ENCODE data around the gene AOPEP. TPM values are rescaled to one million over a fixed set of nuclear protein-coding genes. Genes with fewer than 3 reads are reported as not detected.
A peak's percentile ranks its signal among the peaks of the same experiment; 100 is the strongest.

Gene AOPEP
- total and polyA plus RNA-seq, 2 of the 13 experiments (the other 11 are each of a cell fraction or from before 2014, with no cell fraction given), result 22.2 to 41.6 TPM

DNA sequence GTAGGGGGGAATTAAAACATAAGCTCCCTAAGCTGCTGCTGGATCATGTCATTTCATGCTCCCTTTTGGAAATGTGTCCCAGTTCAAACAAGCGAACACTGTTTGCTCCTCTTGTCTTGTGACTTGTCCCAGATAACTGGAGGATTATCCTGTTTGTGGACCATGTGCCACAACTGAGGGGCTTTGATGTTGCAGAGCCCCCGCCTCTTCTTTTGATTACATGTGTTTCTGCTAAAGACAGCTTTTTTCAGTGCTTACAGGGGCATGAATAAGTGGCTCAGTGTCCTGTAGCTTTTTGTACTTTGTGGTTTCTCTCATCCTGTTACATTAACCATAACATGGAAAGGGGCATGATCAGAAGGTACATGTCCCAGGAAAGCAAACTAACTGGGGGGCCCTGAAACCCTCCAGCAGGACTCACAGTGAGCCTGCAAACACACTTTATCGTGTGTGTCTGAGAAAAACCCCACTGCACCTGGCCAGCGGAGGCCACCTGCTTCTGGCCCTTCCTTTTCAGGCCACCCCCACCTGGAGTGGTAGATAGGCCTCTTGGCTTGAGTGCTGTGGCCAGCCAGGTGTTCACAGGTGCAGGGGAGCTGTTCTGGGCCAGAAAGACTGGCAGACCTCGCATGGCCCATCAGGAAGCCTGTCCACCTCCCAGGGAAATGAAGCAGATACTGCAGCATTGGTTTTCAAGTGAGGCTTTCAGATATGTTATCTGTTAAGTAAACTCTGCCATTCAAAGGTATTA is 305.4 kb downstream of the AOPEP start (continued):
- TF ChIP-seq, protein P1, sequence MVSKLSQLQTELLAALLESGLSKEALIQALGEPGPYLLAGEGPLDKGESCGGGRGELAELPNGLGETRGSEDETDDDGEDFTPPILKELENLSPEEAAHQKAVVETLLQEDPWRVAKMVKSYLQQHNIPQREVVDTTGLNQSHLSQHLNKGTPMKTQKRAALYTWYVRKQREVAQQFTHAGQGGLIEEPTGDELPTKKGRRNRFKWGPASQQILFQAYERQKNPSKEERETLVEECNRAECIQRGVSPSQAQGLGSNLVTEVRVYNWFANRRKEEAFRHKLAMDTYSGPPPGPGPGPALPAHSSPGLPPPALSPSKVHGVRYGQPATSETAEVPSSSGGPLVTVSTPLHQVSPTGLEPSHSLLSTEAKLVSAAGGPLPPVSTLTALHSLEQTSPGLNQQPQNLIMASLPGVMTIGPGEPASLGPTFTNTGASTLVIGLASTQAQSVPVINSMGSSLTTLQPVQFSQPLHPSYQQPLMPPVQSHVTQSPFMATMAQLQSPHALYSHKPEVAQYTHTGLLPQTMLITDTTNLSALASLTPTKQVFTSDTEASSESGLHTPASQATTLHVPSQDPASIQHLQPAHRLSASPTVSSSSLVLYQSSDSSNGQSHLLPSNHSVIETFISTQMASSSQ (IDR thresholded peaks at IDR 0.05; ENCODE audit: low read depth), result peak; percentile 50; the same call in 1 of the 2 replicates
- TF ChIP-seq, protein P1 (CRISPR knock-in tag; IDR thresholded peaks at IDR 0.05; ENCODE audit: borderline replicate concordance), result peak; percentile 54
- 0 out of 2 replicates have a peak, but pooled peaks have one; percentile 28 for TF ChIP-seq SP140L (CRISPR knock-in tag; IDR thresholded peaks at IDR 0.05; ENCODE audit: borderline replicate concordance)
- TF ChIP-seq NFE2 (CRISPR knock-in tag; IDR thresholded peaks at IDR 0.05), result no peak
- no peak for TF ChIP-seq HNRNPLL (IDR thresholded peaks at IDR 0.05; ENCODE audit: low read depth, low read length, poor library complexity, severe bottlenecking)
- TF ChIP-seq, protein P2, sequence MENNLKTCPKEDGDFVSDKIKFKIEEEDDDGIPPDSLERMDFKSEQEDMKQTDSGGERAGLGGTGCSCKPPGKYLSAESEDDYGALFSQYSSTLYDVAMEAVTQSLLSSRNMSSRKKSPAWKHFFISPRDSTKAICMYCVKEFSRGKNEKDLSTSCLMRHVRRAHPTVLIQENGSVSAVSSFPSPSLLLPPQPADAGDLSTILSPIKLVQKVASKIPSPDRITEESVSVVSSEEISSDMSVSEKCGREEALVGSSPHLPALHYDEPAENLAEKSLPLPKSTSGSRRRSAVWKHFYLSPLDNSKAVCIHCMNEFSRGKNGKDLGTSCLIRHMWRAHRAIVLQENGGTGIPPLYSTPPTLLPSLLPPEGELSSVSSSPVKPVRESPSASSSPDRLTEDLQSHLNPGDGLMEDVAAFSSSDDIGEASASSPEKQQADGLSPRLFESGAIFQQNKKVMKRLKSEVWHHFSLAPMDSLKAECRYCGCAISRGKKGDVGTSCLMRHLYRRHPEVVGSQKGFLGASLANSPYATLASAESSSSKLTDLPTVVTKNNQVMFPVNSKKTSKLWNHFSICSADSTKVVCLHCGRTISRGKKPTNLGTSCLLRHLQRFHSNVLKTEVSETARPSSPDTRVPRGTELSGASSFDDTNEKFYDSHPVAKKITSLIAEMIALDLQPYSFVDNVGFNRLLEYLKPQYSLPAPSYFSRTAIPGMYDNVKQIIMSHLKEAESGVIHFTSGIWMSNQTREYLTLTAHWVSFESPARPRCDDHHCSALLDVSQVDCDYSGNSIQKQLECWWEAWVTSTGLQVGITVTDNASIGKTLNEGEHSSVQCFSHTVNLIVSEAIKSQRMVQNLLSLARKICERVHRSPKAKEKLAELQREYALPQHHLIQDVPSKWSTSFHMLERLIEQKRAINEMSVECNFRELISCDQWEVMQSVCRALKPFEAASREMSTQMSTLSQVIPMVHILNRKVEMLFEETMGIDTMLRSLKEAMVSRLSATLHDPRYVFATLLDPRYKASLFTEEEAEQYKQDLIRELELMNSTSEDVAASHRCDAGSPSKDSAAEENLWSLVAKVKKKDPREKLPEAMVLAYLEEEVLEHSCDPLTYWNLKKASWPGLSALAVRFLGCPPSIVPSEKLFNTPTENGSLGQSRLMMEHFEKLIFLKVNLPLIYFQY (CRISPR knock-in tag; IDR thresholded peaks at IDR 0.05; ENCODE audit: borderline replicate concordance), result peak; percentile 17; the same call in 1 of the 2 replicates
- 0 out of 2 replicates have a peak, but pooled peaks have one; percentile 12 for TF ChIP-seq ZNF263 (CRISPR knock-in tag; IDR thresholded peaks at IDR 0.05)
- TF ChIP-seq, protein P3, sequence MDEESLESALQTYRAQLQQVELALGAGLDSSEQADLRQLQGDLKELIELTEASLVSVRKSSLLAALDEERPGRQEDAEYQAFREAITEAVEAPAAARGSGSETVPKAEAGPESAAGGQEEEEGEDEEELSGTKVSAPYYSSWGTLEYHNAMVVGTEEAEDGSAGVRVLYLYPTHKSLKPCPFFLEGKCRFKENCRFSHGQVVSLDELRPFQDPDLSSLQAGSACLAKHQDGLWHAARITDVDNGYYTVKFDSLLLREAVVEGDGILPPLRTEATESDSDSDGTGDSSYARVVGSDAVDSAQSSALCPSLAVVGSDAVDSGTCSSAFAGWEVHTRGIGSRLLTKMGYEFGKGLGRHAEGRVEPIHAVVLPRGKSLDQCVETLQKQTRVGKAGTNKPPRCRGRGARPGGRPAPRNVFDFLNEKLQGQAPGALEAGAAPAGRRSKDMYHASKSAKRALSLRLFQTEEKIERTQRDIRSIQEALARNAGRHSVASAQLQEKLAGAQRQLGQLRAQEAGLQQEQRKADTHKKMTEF (CRISPR knock-in tag; IDR thresholded peaks at IDR 0.05), result peak; percentile 77
- no peak for TF ChIP-seq ZNF678 (CRISPR knock-in tag; IDR thresholded peaks at IDR 0.05)
- no peak for TF ChIP-seq PRMT3 (CRISPR knock-in tag; IDR thresholded peaks at IDR 0.05; ENCODE audit: borderline replicate concordance, low read depth)
- TF ChIP-seq NAIF1 (CRISPR knock-in tag; IDR thresholded peaks at IDR 0.05; ENCODE audit: borderline replicate concordance), result no peak
- TF ChIP-seq, protein P4, sequence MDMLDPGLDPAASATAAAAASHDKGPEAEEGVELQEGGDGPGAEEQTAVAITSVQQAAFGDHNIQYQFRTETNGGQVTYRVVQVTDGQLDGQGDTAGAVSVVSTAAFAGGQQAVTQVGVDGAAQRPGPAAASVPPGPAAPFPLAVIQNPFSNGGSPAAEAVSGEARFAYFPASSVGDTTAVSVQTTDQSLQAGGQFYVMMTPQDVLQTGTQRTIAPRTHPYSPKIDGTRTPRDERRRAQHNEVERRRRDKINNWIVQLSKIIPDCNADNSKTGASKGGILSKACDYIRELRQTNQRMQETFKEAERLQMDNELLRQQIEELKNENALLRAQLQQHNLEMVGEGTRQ (IDR thresholded peaks at IDR 0.05; ENCODE audit: low read depth, low read length), result no peak; the same call in 1 of the 2 replicates
- TF ChIP-seq, protein P4 (CRISPR knock-in tag; IDR thresholded peaks at IDR 0.05; ENCODE audit: borderline replicate concordance), result peak; percentile 55; the same call in 1 of the 2 replicates
- no peak for TF ChIP-seq ZNF660 (CRISPR knock-in tag; IDR thresholded peaks at IDR 0.05; ENCODE audit: borderline replicate concordance, low read depth)
- 0 out of 2 replicates have a peak, but pooled peaks have one; percentile 55 for TF ChIP-seq RCOR2 (CRISPR knock-in tag; IDR thresholded peaks at IDR 0.05)
- TF ChIP-seq NFYC (CRISPR knock-in tag; IDR thresholded peaks at IDR 0.05), result no peak
